ENCODE data around the gene PAQR8.

PAQR8 gene

GRCh38 chr6:52325695-52326471 is 36.1 kb upstream of the PAQR8 start:
- Histone ChIP-seq H3K4me3 (ENCODE audit: insufficient read depth, low read length, poor library complexity, severe bottlenecking) (no peak overlapping the region), H3K27ac (ENCODE audit: low read depth, low read length) (no peak overlapping the region), H3K27me3 (ENCODE audit: low read length) (no peaks in the 10 kb centered on the region), H3K9me2 (replicated peaks; ENCODE audit: insufficient read depth, low read length) (no peaks in the 10 kb centered on the region), H3K36me3 (ENCODE audit: low read length) (no peaks in the 10 kb centered on the region), H3K4me2 (ENCODE audit: low read depth, low read length, poor library complexity, severe bottlenecking) (no peak overlapping the region), H3K9me3 (ENCODE audit: insufficient read depth, low read length) (no peaks in the 10 kb centered on the region), H3K79me2 (ENCODE audit: insufficient read depth, low read length) (no peaks in the 10 kb centered on the region), H3K9ac (ENCODE audit: low read length) (no peak overlapping the region), H2AFZ (ENCODE audit: low read depth, low read length, severe bottlenecking) (no peak overlapping the region), H4K20me1 (ENCODE audit: low read depth, low read length) (no peaks in the 10 kb centered on the region), H3F3A (ENCODE audit: insufficient read depth) (no peaks in the 10 kb centered on the region)
- TF ChIP-seq EZH2phosphoT487 (conservative IDR thresholded peaks at IDR 0.05; ENCODE audit: low read length), result no peak
- no peak for TF ChIP-seq CTCF (IDR thresholded peaks at IDR 0.05; ENCODE audit: insufficient read depth, low read length, poor library complexity, severe bottlenecking)

GRCh38 chr6:52326540-52327364 is 35.2 kb upstream of the PAQR8 start:
- Histone ChIP-seq H3K79me2 (ENCODE audit: insufficient read depth, low read length) (no peaks in the 10 kb centered on the region), H3K9me2 (replicated peaks; ENCODE audit: insufficient read depth, low read length) (no peaks in the 10 kb centered on the region), H3K27ac (ENCODE audit: low read depth, low read length) (no peak overlapping the region), H3K4me2 (ENCODE audit: low read depth, low read length, poor library complexity, severe bottlenecking) (no peak overlapping the region), H3K36me3 (ENCODE audit: low read length) (no peaks in the 10 kb centered on the region), H4K20me1 (ENCODE audit: low read depth, low read length) (no peaks in the 10 kb centered on the region), H3K27me3 (ENCODE audit: low read length) (no peaks in the 10 kb centered on the region), H3K4me3 (ENCODE audit: insufficient read depth, low read length, poor library complexity, severe bottlenecking) (no peak overlapping the region), H3K9me3 (ENCODE audit: insufficient read depth, low read length) (no peaks in the 10 kb centered on the region), H3K9ac (ENCODE audit: low read length) (no peak overlapping the region), H3F3A (ENCODE audit: insufficient read depth) (no peaks in the 10 kb centered on the region), H2AFZ (ENCODE audit: low read depth, low read length, severe bottlenecking) (no peak overlapping the region)
- TF ChIP-seq EZH2phosphoT487 (conservative IDR thresholded peaks at IDR 0.05; ENCODE audit: low read length), result no peak
- no peak for TF ChIP-seq CTCF (IDR thresholded peaks at IDR 0.05; ENCODE audit: insufficient read depth, low read length, poor library complexity, severe bottlenecking)

GRCh38 chr6:52328303-52328662 is 33.7 kb upstream of the PAQR8 start:
- Histone ChIP-seq H3F3A (ENCODE audit: insufficient read depth) (no peaks in the 10 kb centered on the region), H3K27ac (ENCODE audit: low read depth, low read length) (no peak overlapping the region), H3K9ac (ENCODE audit: low read length) (no peak overlapping the region), H3K4me3 (ENCODE audit: insufficient read depth, low read length, poor library complexity, severe bottlenecking) (no peak overlapping the region), H3K9me3 (ENCODE audit: insufficient read depth, low read length) (no peaks in the 10 kb centered on the region), H4K20me1 (ENCODE audit: low read depth, low read length) (no peaks in the 10 kb centered on the region), H3K4me2 (ENCODE audit: low read depth, low read length, poor library complexity, severe bottlenecking) (no peak overlapping the region), H3K9me2 (replicated peaks; ENCODE audit: insufficient read depth, low read length) (no peaks in the 10 kb centered on the region), H3K27me3 (ENCODE audit: low read length) (no peaks in the 10 kb centered on the region), H3K36me3 (ENCODE audit: low read length) (no peaks in the 10 kb centered on the region), H3K79me2 (ENCODE audit: insufficient read depth, low read length) (no peaks in the 10 kb centered on the region), H2AFZ (ENCODE audit: low read depth, low read length, severe bottlenecking) (no peak overlapping the region)
- TF ChIP-seq EZH2phosphoT487 (conservative IDR thresholded peaks at IDR 0.05; ENCODE audit: low read length), result no peak

GRCh38 chr6:52328729-52329128 is 33.2 kb upstream of the PAQR8 start:
- Histone ChIP-seq H3K4me3 (ENCODE audit: insufficient read depth, low read length, poor library complexity, severe bottlenecking) (no peak overlapping the region), H3K4me2 (ENCODE audit: low read depth, low read length, poor library complexity, severe bottlenecking) (no peak overlapping the region), H3K79me2 (ENCODE audit: insufficient read depth, low read length) (no peaks in the 10 kb centered on the region), H3K27me3 (ENCODE audit: low read length) (no peaks in the 10 kb centered on the region), H3K36me3 (ENCODE audit: low read length) (no peaks in the 10 kb centered on the region), H2AFZ (ENCODE audit: low read depth, low read length, severe bottlenecking) (no peak overlapping the region), H4K20me1 (ENCODE audit: low read depth, low read length) (no peaks in the 10 kb centered on the region), H3K9me2 (replicated peaks; ENCODE audit: insufficient read depth, low read length) (no peaks in the 10 kb centered on the region), H3K9me3 (ENCODE audit: insufficient read depth, low read length) (no peaks in the 10 kb centered on the region), H3K27ac (ENCODE audit: low read depth, low read length) (no peak overlapping the region), H3K9ac (ENCODE audit: low read length) (no peak overlapping the region), H3F3A (ENCODE audit: insufficient read depth) (no peaks in the 10 kb centered on the region)
- TF ChIP-seq EZH2phosphoT487 (conservative IDR thresholded peaks at IDR 0.05; ENCODE audit: low read length), result no peak
